ENCODE results near the gene PHLDB1. TPM values are rescaled to one million over a fixed set of nuclear protein-coding genes. Genes with fewer than 3 reads are reported as not detected.
A peak's percentile ranks its signal among the peaks of the same experiment; 100 is the strongest.

PHLDB1 gene
- total and polyA plus RNA-seq, 4 donors, result 4.8 to 15.4 (median 6.0) TPM

DNA sequence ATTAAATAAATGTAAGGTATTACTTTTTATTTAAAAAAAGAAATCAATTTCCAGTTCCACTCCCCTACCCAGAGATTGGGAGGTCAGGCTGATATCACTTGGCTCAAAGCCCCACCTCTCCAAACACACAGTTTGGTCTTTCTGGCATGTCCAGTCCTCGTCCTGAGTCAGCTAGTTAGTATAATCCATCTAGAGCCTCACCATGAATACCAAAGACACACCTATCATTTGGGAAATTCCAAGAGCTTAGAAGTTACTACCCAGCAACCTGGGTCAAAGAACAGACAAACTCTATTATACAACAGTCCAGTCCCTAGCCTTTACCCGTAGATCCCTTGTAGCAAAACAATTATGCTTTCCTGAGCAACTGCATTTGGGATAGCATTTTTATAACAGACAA is 62.6 kb downstream of the PHLDB1 start:
- H3K27me3 ChIP-seq (ENCODE audit: control insufficient read depth in 4 of 4, insufficient read depth in 4 of 4, low read length in 3 of 4), result peaks cover 0 to 2% (median 0%) of the 10 kb centered on the region in 4 donors
- H3K9ac ChIP-seq (ENCODE audit: low read depth in 1 of 2, low read length in 2 of 2), result no peak overlapping the region
- no peak overlapping the region for H3K4me3 ChIP-seq (ENCODE audit: low read depth in 1 of 3, low read length in 3 of 3)
- no peaks in the 10 kb centered on the region for H3K36me3 ChIP-seq (ENCODE audit: control insufficient read depth in 4 of 4, insufficient read depth in 3 of 4, low read depth in 1 of 4, low read length in 3 of 4)
- 22% methylated on average over 2 of the region's 2 CpGs for WGBS
- peaks cover 3 to 18% (median 11%) of the 10 kb centered on the region in 4 donors for H3K4me1 ChIP-seq (ENCODE audit: control insufficient read depth in 4 of 4, insufficient read depth in 4 of 4, low read length in 3 of 4)
- H3K27ac ChIP-seq (ENCODE audit: low read depth in 1 of 2, low read length in 2 of 2), result no peak overlapping the region
- TF ChIP-seq HNF4A (conservative IDR thresholded peaks at IDR 0.05) (peak in 1 of 2 donors; percentile 12), FOXA2 (IDR thresholded peaks at IDR 0.05) (no peak), RXRA (IDR thresholded peaks at IDR 0.05) (no peak)
- no peak for DNase-seq (ENCODE audit: low spot score)
- H3K9me3 ChIP-seq (ENCODE audit: control insufficient read depth in 4 of 4, low read length in 3 of 4), result no peaks in the 10 kb centered on the region

DNA sequence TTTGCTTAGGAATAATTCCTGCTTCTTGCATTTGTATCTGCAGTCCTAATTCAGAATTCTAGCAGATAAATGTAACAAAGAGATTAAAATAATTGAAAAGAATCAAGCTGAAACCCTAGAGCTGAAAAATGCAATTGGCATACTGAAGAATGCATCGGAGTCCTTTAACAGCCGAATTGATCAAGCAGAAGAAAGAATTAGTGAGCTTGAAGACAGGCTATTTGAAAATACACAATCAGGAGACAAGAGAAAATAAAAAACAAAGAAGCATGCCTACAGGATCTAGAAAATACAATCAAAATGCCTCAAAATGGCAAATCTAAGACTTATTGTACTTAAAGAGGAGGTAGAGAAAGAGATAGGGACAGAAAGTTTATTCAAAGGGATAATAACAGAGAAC is 63.8 kb downstream of the PHLDB1 start:
- Histone ChIP-seq H3K36me3 (ENCODE audit: control insufficient read depth in 4 of 4, insufficient read depth in 3 of 4, low read depth in 1 of 4, low read length in 3 of 4) (no peaks in the 10 kb centered on the region), H3K4me1 (ENCODE audit: control insufficient read depth in 4 of 4, insufficient read depth in 4 of 4, low read length in 3 of 4) (peaks cover 3 to 18% (median 11%) of the 10 kb centered on the region in 4 donors), H3K9ac (ENCODE audit: low read depth in 1 of 2, low read length in 2 of 2) (no peak overlapping the region), H3K4me3 (ENCODE audit: low read depth in 1 of 3, low read length in 3 of 3) (no peak overlapping the region), H3K9me3 (ENCODE audit: control insufficient read depth in 4 of 4, low read length in 3 of 4) (no peaks in the 10 kb centered on the region), H3K27me3 (ENCODE audit: control insufficient read depth in 4 of 4, insufficient read depth in 4 of 4, low read length in 3 of 4) (peaks cover 0 to 2% (median 0%) of the 10 kb centered on the region in 4 donors), H3K27ac (ENCODE audit: low read depth in 1 of 2, low read length in 2 of 2) (no peak overlapping the region)
- TF ChIP-seq, protein P1, sequence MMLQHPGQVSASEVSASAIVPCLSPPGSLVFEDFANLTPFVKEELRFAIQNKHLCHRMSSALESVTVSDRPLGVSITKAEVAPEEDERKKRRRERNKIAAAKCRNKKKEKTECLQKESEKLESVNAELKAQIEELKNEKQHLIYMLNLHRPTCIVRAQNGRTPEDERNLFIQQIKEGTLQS (IDR thresholded peaks at IDR 0.05), result no peak
- TF ChIP-seq, protein P2, sequence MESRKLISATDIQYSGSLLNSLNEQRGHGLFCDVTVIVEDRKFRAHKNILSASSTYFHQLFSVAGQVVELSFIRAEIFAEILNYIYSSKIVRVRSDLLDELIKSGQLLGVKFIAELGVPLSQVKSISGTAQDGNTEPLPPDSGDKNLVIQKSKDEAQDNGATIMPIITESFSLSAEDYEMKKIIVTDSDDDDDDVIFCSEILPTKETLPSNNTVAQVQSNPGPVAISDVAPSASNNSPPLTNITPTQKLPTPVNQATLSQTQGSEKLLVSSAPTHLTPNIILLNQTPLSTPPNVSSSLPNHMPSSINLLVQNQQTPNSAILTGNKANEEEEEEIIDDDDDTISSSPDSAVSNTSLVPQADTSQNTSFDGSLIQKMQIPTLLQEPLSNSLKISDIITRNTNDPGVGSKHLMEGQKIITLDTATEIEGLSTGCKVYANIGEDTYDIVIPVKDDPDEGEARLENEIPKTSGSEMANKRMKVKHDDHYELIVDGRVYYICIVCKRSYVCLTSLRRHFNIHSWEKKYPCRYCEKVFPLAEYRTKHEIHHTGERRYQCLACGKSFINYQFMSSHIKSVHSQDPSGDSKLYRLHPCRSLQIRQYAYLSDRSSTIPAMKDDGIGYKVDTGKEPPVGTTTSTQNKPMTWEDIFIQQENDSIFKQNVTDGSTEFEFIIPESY (IDR thresholded peaks at IDR 0.05), result no peak
- TF ChIP-seq YY1 (IDR thresholded peaks at IDR 0.05) (no peak), RXRA (IDR thresholded peaks at IDR 0.05) (no peak), RAD21 (IDR thresholded peaks at IDR 0.05) (no peak), FOXA1 (IDR thresholded peaks at IDR 0.05) (no peak), EGR1 (IDR thresholded peaks at IDR 0.05; ENCODE audit: low read depth in 2 of 2) (no peak), JUND (IDR thresholded peaks at IDR 0.05) (no peak), FOXA2 (IDR thresholded peaks at IDR 0.05) (no peak), HNF4G (IDR thresholded peaks at IDR 0.05) (no peak), HNF4A (conservative IDR thresholded peaks at IDR 0.05) (no peak), SP1 (IDR thresholded peaks at IDR 0.05) (no peak), NR2F2 (IDR thresholded peaks at IDR 0.05) (no peak), TAF1 (conservative IDR thresholded peaks at IDR 0.05) (no peak), GABPA (IDR thresholded peaks at IDR 0.05 in 1 of 2, conservative IDR thresholded peaks at IDR 0.05 in 1 of 2) (no peak)
- TF ChIP-seq, protein P3, sequence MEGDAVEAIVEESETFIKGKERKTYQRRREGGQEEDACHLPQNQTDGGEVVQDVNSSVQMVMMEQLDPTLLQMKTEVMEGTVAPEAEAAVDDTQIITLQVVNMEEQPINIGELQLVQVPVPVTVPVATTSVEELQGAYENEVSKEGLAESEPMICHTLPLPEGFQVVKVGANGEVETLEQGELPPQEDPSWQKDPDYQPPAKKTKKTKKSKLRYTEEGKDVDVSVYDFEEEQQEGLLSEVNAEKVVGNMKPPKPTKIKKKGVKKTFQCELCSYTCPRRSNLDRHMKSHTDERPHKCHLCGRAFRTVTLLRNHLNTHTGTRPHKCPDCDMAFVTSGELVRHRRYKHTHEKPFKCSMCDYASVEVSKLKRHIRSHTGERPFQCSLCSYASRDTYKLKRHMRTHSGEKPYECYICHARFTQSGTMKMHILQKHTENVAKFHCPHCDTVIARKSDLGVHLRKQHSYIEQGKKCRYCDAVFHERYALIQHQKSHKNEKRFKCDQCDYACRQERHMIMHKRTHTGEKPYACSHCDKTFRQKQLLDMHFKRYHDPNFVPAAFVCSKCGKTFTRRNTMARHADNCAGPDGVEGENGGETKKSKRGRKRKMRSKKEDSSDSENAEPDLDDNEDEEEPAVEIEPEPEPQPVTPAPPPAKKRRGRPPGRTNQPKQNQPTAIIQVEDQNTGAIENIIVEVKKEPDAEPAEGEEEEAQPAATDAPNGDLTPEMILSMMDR (IDR thresholded peaks at IDR 0.05; ENCODE audit: low read depth, low read length, missing input control), result no peak
- TF ChIP-seq, protein P4, sequence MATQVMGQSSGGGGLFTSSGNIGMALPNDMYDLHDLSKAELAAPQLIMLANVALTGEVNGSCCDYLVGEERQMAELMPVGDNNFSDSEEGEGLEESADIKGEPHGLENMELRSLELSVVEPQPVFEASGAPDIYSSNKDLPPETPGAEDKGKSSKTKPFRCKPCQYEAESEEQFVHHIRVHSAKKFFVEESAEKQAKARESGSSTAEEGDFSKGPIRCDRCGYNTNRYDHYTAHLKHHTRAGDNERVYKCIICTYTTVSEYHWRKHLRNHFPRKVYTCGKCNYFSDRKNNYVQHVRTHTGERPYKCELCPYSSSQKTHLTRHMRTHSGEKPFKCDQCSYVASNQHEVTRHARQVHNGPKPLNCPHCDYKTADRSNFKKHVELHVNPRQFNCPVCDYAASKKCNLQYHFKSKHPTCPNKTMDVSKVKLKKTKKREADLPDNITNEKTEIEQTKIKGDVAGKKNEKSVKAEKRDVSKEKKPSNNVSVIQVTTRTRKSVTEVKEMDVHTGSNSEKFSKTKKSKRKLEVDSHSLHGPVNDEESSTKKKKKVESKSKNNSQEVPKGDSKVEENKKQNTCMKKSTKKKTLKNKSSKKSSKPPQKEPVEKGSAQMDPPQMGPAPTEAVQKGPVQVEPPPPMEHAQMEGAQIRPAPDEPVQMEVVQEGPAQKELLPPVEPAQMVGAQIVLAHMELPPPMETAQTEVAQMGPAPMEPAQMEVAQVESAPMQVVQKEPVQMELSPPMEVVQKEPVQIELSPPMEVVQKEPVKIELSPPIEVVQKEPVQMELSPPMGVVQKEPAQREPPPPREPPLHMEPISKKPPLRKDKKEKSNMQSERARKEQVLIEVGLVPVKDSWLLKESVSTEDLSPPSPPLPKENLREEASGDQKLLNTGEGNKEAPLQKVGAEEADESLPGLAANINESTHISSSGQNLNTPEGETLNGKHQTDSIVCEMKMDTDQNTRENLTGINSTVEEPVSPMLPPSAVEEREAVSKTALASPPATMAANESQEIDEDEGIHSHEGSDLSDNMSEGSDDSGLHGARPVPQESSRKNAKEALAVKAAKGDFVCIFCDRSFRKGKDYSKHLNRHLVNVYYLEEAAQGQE (IDR thresholded peaks at IDR 0.05), result no peak
- TF ChIP-seq, protein P5, sequence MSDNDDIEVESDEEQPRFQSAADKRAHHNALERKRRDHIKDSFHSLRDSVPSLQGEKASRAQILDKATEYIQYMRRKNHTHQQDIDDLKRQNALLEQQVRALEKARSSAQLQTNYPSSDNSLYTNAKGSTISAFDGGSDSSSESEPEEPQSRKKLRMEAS (IDR thresholded peaks at IDR 0.05), result no peak
- no peak for DNase-seq (ENCODE audit: low spot score)
- 99% methylated on average over 2 of the region's 2 CpGs for WGBS
